ENCODE results near the gene EFCC1.
"Not testable (repeated sequence)": the region's sequence is repeated elsewhere in the genome, so short reads cannot be mapped to it uniquely, and the experiment has no call there.

The EFCC1 gene

GRCh38 chr3:129067719-129068118 lies 66.6 kb downstream of the EFCC1 start:
- H3K9ac ChIP-seq (ENCODE audit: low read length); H3K9me2 ChIP-seq (replicated peaks; ENCODE audit: insufficient read depth, low read length); H3K79me2 ChIP-seq (ENCODE audit: low read length); DNase-seq; H4K20me1 ChIP-seq (ENCODE audit: insufficient read depth, low read length); H3K4me3 ChIP-seq (ENCODE audit: low read length); H3K4me1 ChIP-seq (ENCODE audit: low read length); H3F3A ChIP-seq (ENCODE audit: insufficient read depth, low read length); H3K9me3 ChIP-seq (replicated peaks; ENCODE audit: insufficient read depth, low read length); H3K27ac ChIP-seq (ENCODE audit: low read length); H3K4me2 ChIP-seq (ENCODE audit: low read depth, low read length); H2AFZ ChIP-seq (ENCODE audit: low read length); H3K36me3 ChIP-seq (replicated peaks; ENCODE audit: insufficient read depth, low read length); H3K27me3 ChIP-seq (replicated peaks; ENCODE audit: insufficient read depth, low read length): not testable (repeated sequence)
- 0 out of 2 replicates have a peak, but pooled peaks have one; percentile 4 for TF ChIP-seq CTCF (IDR thresholded peaks at IDR 0.05; ENCODE audit: low read length)

DNA sequence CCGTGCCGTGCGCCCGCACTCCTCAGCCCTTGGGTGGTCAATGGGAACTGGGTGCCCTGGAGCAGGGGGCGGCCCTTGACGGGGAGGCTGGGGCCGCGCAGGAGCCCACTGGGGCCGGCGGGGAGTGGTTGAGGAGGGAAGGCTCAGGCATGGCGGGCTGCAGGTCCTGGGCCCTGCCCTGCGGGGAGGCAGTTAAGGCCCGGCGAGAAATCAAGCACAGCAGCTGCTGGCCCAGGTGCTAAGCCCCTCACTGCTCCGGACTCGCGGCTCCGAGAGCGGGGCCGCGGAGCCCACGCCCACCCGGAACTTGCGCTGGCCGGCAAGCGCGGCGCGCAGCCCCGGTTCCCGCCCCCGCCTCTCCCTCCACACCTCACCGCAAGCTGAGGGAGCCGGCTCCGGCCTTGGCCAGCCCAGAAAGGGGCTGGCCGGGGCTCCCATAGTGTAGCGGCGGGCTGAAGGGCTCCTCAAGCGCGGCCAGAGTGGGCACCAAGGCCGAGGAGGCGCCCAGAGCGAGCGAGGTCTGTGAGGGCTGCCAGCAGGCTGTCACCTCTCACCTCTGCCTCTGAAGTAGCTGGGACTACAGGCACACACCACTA lies 67.3 kb downstream of the EFCC1 start:
- no peaks in the 10 kb centered on the region for H3K9me2 ChIP-seq (replicated peaks; ENCODE audit: insufficient read depth, low read length)
- H3K36me3 ChIP-seq (replicated peaks; ENCODE audit: insufficient read depth, low read length), result no peaks in the 10 kb centered on the region
- H3K27me3 ChIP-seq (replicated peaks; ENCODE audit: insufficient read depth, low read length), result no peaks in the 10 kb centered on the region
- peak overlapping the region; percentile 69 for H2AFZ ChIP-seq (ENCODE audit: low read length)
- peak overlapping the region; percentile 51 for H3K4me3 ChIP-seq (ENCODE audit: low read length)
- no peak for TF ChIP-seq EZH2phosphoT487 (IDR thresholded peaks at IDR 0.05; ENCODE audit: low read length)
- no peak for TF ChIP-seq EZH2 (optimal IDR thresholded peaks at IDR 0.05; ENCODE audit: low read depth, low read length)
- TF ChIP-seq CTCF (IDR thresholded peaks at IDR 0.05; ENCODE audit: low read length), result no peak
- no peak overlapping the region for H3K27ac ChIP-seq (ENCODE audit: low read length)
- H3F3A ChIP-seq (ENCODE audit: insufficient read depth, low read length), result peaks cover 3% of the 10 kb centered on the region; the same call in 1 of the 2 replicates
- H3K9ac ChIP-seq (ENCODE audit: low read length), result peak overlapping the region; percentile 43; the same call in 1 of the 2 replicates
- no peaks in the 10 kb centered on the region for H3K4me1 ChIP-seq (ENCODE audit: low read length)
- no peaks in the 10 kb centered on the region for H3K9me3 ChIP-seq (replicated peaks; ENCODE audit: insufficient read depth, low read length)
- no peaks in the 10 kb centered on the region for H4K20me1 ChIP-seq (ENCODE audit: insufficient read depth, low read length)
- no peaks in the 10 kb centered on the region for H3K79me2 ChIP-seq (ENCODE audit: low read length)
- peak; percentile 20 for DNase-seq
- peak overlapping the region; percentile 73 for H3K4me2 ChIP-seq (ENCODE audit: low read depth, low read length)

DNA sequence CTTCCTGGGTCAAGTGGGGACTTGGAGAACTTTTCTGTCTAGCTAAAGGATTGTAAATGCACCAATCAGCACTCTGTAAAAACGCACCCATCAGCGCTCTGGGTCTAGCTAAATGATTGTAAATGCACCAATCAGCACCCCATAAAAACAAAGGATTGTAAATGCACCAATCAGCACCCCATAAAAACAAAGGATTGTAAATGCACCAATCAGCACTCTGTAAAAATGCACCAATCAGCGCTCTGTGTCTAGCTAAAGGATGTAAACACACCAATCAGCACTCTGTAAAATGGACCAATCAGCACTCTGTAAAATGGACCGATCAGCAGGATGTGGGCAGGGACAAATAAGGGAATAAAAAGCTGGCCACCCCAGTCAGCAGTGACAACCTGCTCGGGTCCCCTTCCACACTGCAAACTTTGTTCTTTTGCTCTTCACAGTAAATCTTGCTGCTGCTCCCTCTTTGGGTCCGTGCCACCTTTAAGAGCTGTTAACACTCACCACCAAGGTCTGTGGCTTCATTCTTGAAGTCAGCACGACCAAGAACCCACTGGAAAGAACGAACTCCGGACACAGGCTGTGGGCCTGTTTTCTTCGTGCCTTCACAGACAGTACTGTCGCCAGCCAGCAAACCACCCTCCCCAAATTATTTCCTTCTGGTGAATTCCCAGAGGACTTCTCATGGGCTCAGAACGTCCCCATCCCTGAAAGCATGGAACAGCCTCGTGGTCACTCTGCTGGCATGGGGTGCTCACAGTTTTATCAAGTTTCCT lies 68.4 kb downstream of the EFCC1 start:
- H3K79me2 ChIP-seq (ENCODE audit: low read length); H3K4me2 ChIP-seq (ENCODE audit: low read depth, low read length); H3K27me3 ChIP-seq (replicated peaks; ENCODE audit: insufficient read depth, low read length); H3K27ac ChIP-seq (ENCODE audit: low read length); H3K4me3 ChIP-seq (ENCODE audit: low read length); H3K4me1 ChIP-seq (ENCODE audit: low read length); H4K20me1 ChIP-seq (ENCODE audit: insufficient read depth, low read length); DNase-seq; H3K9me3 ChIP-seq (replicated peaks; ENCODE audit: insufficient read depth, low read length); H3F3A ChIP-seq (ENCODE audit: insufficient read depth, low read length); H2AFZ ChIP-seq (ENCODE audit: low read length); H3K36me3 ChIP-seq (replicated peaks; ENCODE audit: insufficient read depth, low read length); H3K9me2 ChIP-seq (replicated peaks; ENCODE audit: insufficient read depth, low read length); H3K9ac ChIP-seq (ENCODE audit: low read length): not testable (repeated sequence)
